OCI-LY3 (cell line): ENCODE results near the gene SLC37A4.
A peak's percentile ranks its signal among the peaks of the same experiment; 100 is the strongest.

ENCODE experiments used
- CTCF ChIP-seq: fragments of 200-600, 300-600 bp; sonication (generic); IDR thresholded peaks from 2 replicates; pipeline ENCODE4 v1.5.1; 2014; ENCODE audit warnings: antibody characterized with exemption, low read length, low read depth
- EZH2phosphoT487 ChIP-seq: fragments of 200-600 bp; shearing (Covaris generic); IDR thresholded peaks from 2 replicates; pipeline ENCODE4 v1.6.1; 2018; ENCODE audit warnings: antibody characterized with exemption, mixed run types, low read depth

GRCh38 chr11:119055901-119056300 is 25.2 kb upstream of the SLC37A4 start:
- TF ChIP-seq CTCF, result peak; percentile 47
- no peak for TF ChIP-seq EZH2phosphoT487
